IPS-18a (cell line): ENCODE measurements around the gene RASIP1.
"Not testable (repeated sequence)": the region's sequence is repeated elsewhere in the genome, so short reads cannot be mapped to it uniquely, and the experiment has no call there.

Experiments used
- H3K27ac ChIP-seq: one replicate; pipeline ENCODE4 v1.5.1; 2013; ENCODE audit warnings: low read length
- H3K27me3 ChIP-seq: one replicate; pipeline ENCODE4 v1.6.1; 2013; ENCODE audit warnings: mild to moderate bottlenecking, low read length; ENCODE audit not compliant: control insufficient read depth, insufficient read depth
- H3K36me3 ChIP-seq: one replicate; pipeline ENCODE4 v1.6.1; 2013; ENCODE audit warnings: low read depth, low read length; ENCODE audit not compliant: control insufficient read depth
- H3K4me1 ChIP-seq: one replicate; pipeline ENCODE4 v1.6.1; 2013; ENCODE audit warnings: low read depth, low read length; ENCODE audit not compliant: control insufficient read depth
- H3K4me3 ChIP-seq: one replicate; pipeline ENCODE4 v1.5.1; 2013; ENCODE audit warnings: low read length
- H3K9ac ChIP-seq: one replicate; pipeline ENCODE4 v1.6.1; 2013; ENCODE audit warnings: mild to moderate bottlenecking, low read length, moderate library complexity
- H3K9me3 ChIP-seq: one replicate; pipeline ENCODE4 v1.6.1; 2013; ENCODE audit warnings: low read depth, low read length; ENCODE audit not compliant: control insufficient read depth

The RASIP1 gene

GRCh38 chr19:48740164-48740972, at the start of gene RASIP1:
Gene RASIP1 (minus strand): TSS chr19:48740610. CDS start chr19:48740282, 328 bp downstream.
- Histone ChIP-seq H3K27me3 (peaks cover 20% of the 10 kb centered on the region), H3K4me3 (peak within 1 kb of the TSS; percentile 57), H3K4me1 (peaks cover 23% of the 10 kb centered on the region), H3K36me3 (no peaks in the 10 kb centered on the region), H3K27ac (no peak within 1 kb of the TSS), H3K9ac (no peak within 1 kb of the TSS), H3K9me3 (no peaks in the 10 kb centered on the region)

GRCh38 chr19:48787331-48787730, 46.9 kb upstream of the RASIP1 start:
- not testable (repeated sequence) for H3K9me3 ChIP-seq, H3K9ac ChIP-seq, H3K4me1 ChIP-seq, H3K36me3 ChIP-seq, H3K4me3 ChIP-seq, H3K27me3 ChIP-seq, H3K27ac ChIP-seq

- not testable (repeated sequence) for H3K4me3 ChIP-seq
Observed at GRCh38 chr19:48786422-48786821, 46.0 kb upstream of the RASIP1 start.

GRCh38 chr19:48784527-48784926, 44.1 kb upstream of the RASIP1 start:
- Histone ChIP-seq H3K4me3 (no peak overlapping the region), H3K9ac (no peak overlapping the region), H3K9me3 (no peaks in the 10 kb centered on the region), H3K27ac (no peak overlapping the region), H3K4me1 (no peaks in the 10 kb centered on the region), H3K36me3 (no peaks in the 10 kb centered on the region), H3K27me3 (no peaks in the 10 kb centered on the region)

More at GRCh38 chr19:48786422-48786821, 46.0 kb upstream of the RASIP1 start:
- not testable (repeated sequence) for H3K4me1 ChIP-seq, H3K27me3 ChIP-seq, H3K9ac ChIP-seq, H3K9me3 ChIP-seq, H3K36me3 ChIP-seq, H3K27ac ChIP-seq

- H3K4me3 ChIP-seq: no peak overlapping the region
- H3K4me1 ChIP-seq: no peaks in the 10 kb centered on the region
- H3K27ac ChIP-seq: no peak overlapping the region
- H3K9me3 ChIP-seq: no peaks in the 10 kb centered on the region
- H3K27me3 ChIP-seq: no peaks in the 10 kb centered on the region
- H3K9ac ChIP-seq: no peak overlapping the region
- H3K36me3 ChIP-seq: no peaks in the 10 kb centered on the region
Observed at GRCh38 chr19:48780631-48781391, 40.4 kb upstream of the RASIP1 start.

- H3K36me3 ChIP-seq: no peaks in the 10 kb centered on the region
- no peak overlapping the region for H3K9ac ChIP-seq
- H3K4me1 ChIP-seq: no peaks in the 10 kb centered on the region
- no peak overlapping the region for H3K4me3 ChIP-seq
- no peaks in the 10 kb centered on the region for H3K9me3 ChIP-seq
- no peaks in the 10 kb centered on the region for H3K27me3 ChIP-seq
- no peak overlapping the region for H3K27ac ChIP-seq
Observed at GRCh38 chr19:48779636-48780035, 39.2 kb upstream of the RASIP1 start.

GRCh38 chr19:48777720-48778119, 37.3 kb upstream of the RASIP1 start:
- no peaks in the 10 kb centered on the region for H3K9me3 ChIP-seq
- no peaks in the 10 kb centered on the region for H3K36me3 ChIP-seq
- H3K27ac ChIP-seq: no peak overlapping the region
- no peak overlapping the region for H3K9ac ChIP-seq
- no peaks in the 10 kb centered on the region for H3K27me3 ChIP-seq
- no peaks in the 10 kb centered on the region for H3K4me1 ChIP-seq
- H3K4me3 ChIP-seq: no peak overlapping the region

GRCh38 chr19:48777139-48777538, 36.7 kb upstream of the RASIP1 start:
- Histone ChIP-seq H3K9me3 (no peaks in the 10 kb centered on the region), H3K9ac (no peak overlapping the region), H3K4me1 (no peaks in the 10 kb centered on the region), H3K27ac (no peak overlapping the region), H3K36me3 (no peaks in the 10 kb centered on the region), H3K27me3 (no peaks in the 10 kb centered on the region), H3K4me3 (no peak overlapping the region)

- Histone ChIP-seq H3K4me1 (no peaks in the 10 kb centered on the region), H3K27me3 (no peaks in the 10 kb centered on the region), H3K9ac (no peak overlapping the region), H3K36me3 (no peaks in the 10 kb centered on the region), H3K27ac (no peak overlapping the region), H3K9me3 (no peaks in the 10 kb centered on the region), H3K4me3 (no peak overlapping the region)
Observed at GRCh38 chr19:48772503-48772953, 32.1 kb upstream of the RASIP1 start.

GRCh38 chr19:48770734-48771472, 30.5 kb upstream of the RASIP1 start:
- no peaks in the 10 kb centered on the region for H3K9me3 ChIP-seq
- H3K27me3 ChIP-seq: no peaks in the 10 kb centered on the region
- no peak overlapping the region for H3K9ac ChIP-seq
- no peak overlapping the region for H3K27ac ChIP-seq
- no peaks in the 10 kb centered on the region for H3K36me3 ChIP-seq
- no peaks in the 10 kb centered on the region for H3K4me1 ChIP-seq
- H3K4me3 ChIP-seq: no peak overlapping the region

- no peaks in the 10 kb centered on the region for H3K36me3 ChIP-seq
- H3K9ac ChIP-seq: no peak overlapping the region
- H3K4me3 ChIP-seq: no peak overlapping the region
- H3K27ac ChIP-seq: no peak overlapping the region
- H3K27me3 ChIP-seq: no peaks in the 10 kb centered on the region
- H3K9me3 ChIP-seq: no peaks in the 10 kb centered on the region
- no peaks in the 10 kb centered on the region for H3K4me1 ChIP-seq
Observed at GRCh38 chr19:48770266-48770665, 29.9 kb upstream of the RASIP1 start.
